Mesenchymal stem cell (in vitro differentiated cells and primary cell): ENCODE results near the gene NDUFA12.
"Not testable (repeated sequence)": the region's sequence is repeated elsewhere in the genome, so short reads cannot be mapped to it uniquely, and the experiment has no call there.

ENCODE experiments used
- DNase-seq: peaks from one replicate; pipeline ENCODE4 v3.0.0-alpha.2; 2013
- H2AFZ ChIP-seq: one replicate; pipeline ENCODE4 v1.6.1; 2013; ENCODE audit warnings: low read depth, mild to moderate bottlenecking, control low read depth, inconsistent platforms, low read length, moderate library complexity
- H2AK5ac ChIP-seq: 2 replicates; pipeline ENCODE4 v1.6.1; 2013; ENCODE audit warnings: low read length, moderate library complexity, mild to moderate bottlenecking, inconsistent platforms; ENCODE audit not compliant: severe bottlenecking
- H2BK120ac ChIP-seq: one replicate; pipeline ENCODE4 v1.6.1; 2013; ENCODE audit warnings: low read depth, mild to moderate bottlenecking, inconsistent platforms, low read length, moderate library complexity
- H2BK12ac ChIP-seq, 2 experiments: one replicate each; pipeline ENCODE4 v1.6.1; 2013; ENCODE audit warnings: inconsistent platforms in 2 of 2, low read length in 2 of 2, mild to moderate bottlenecking in 2 of 2, moderate library complexity in 2 of 2, control low read depth in 1 of 2
- H2BK15ac ChIP-seq: one replicate; pipeline ENCODE4 v1.6.1; 2013; ENCODE audit warnings: mild to moderate bottlenecking, low read depth, inconsistent platforms; ENCODE audit not compliant: poor library complexity, severe bottlenecking
- H2BK5ac ChIP-seq: 2 replicates; pipeline ENCODE4 v1.6.1; 2013; ENCODE audit warnings: low read depth, mild to moderate bottlenecking, low read length, control low read depth, inconsistent platforms; ENCODE audit not compliant: poor library complexity, severe bottlenecking
- H3K14ac ChIP-seq, 2 experiments: one replicate each; pipeline ENCODE4 v1.6.1; 2013; ENCODE audit warnings: inconsistent platforms in 2 of 2, low read length in 2 of 2, control low read depth in 1 of 2, mild to moderate bottlenecking in 1 of 2, moderate library complexity in 1 of 2
- H3K18ac ChIP-seq, 2 experiments: one replicate each; pipeline ENCODE4 v1.6.1; 2013; ENCODE audit warnings: inconsistent platforms in 2 of 2, low read length in 2 of 2, control low read depth in 1 of 2, low read depth in 1 of 2, mild to moderate bottlenecking in 1 of 2
- H3K23ac ChIP-seq, 2 experiments: one replicate each; pipeline ENCODE4 v1.6.1; 2013; ENCODE audit warnings: inconsistent platforms in 2 of 2, low read length in 2 of 2, mild to moderate bottlenecking in 2 of 2, moderate library complexity in 2 of 2, control low read depth in 1 of 2
- H3K27ac ChIP-seq: 2 replicates; pipeline ENCODE4 v1.5.1; 2013; ENCODE audit warnings: mild to moderate bottlenecking, moderate library complexity, low read length, control low read depth, inconsistent platforms; ENCODE audit not compliant: poor library complexity, severe bottlenecking
- H3K27me3 ChIP-seq, 2 experiments: 2 replicates each; pipeline versions ENCODE4 v1.6.1 to v1.7.0; 2013; ENCODE audit warnings: low read length in 2 of 2, mild to moderate bottlenecking in 2 of 2, moderate library complexity in 2 of 2, control low read depth in 1 of 2, inconsistent platforms in 1 of 2; ENCODE audit not compliant: control insufficient read depth in 1 of 2, insufficient read depth in 1 of 2
- H3K36me3 ChIP-seq, 2 experiments: 2 replicates each; pipeline versions ENCODE4 v1.6.1 to v1.7.0; 2013; ENCODE audit warnings: low read length in 2 of 2, control low read depth in 1 of 2, inconsistent platforms in 1 of 2, low read depth in 1 of 2, mild to moderate bottlenecking in 1 of 2; ENCODE audit not compliant: insufficient read depth in 2 of 2, control insufficient read depth in 1 of 2
- H3K4ac ChIP-seq, 2 experiments: one replicate each; pipeline ENCODE4 v1.6.1; 2013; ENCODE audit warnings: inconsistent platforms in 2 of 2, low read length in 2 of 2, mild to moderate bottlenecking in 2 of 2, moderate library complexity in 2 of 2, control low read depth in 1 of 2, low read depth in 1 of 2
- H3K4me1 ChIP-seq: 2 replicates; pipeline ENCODE4 v1.6.1; 2013; ENCODE audit warnings: low read depth, low read length, control low read depth; ENCODE audit not compliant: control insufficient read depth, insufficient read depth
- H3K4me2 ChIP-seq: 2 replicates; pipeline ENCODE4 v1.6.1; 2013; ENCODE audit warnings: low read length, mild to moderate bottlenecking, inconsistent platforms; ENCODE audit not compliant: poor library complexity, severe bottlenecking
- H3K4me3 ChIP-seq, 2 experiments: 2 replicates each; pipeline versions ENCODE4 v1.5.1 to v1.7.0; 2013; ENCODE audit warnings: low read length in 2 of 2, mild to moderate bottlenecking in 2 of 2, control low read depth in 1 of 2, low read depth in 1 of 2; ENCODE audit not compliant: insufficient read depth in 1 of 2
- H3K79me1 ChIP-seq: replicated peaks from 2 replicates; pipeline ENCODE4 v1.6.1; 2013; ENCODE audit warnings: mild to moderate bottlenecking, control low read depth, low read length, inconsistent platforms; ENCODE audit not compliant: poor library complexity, severe bottlenecking
- H3K9ac ChIP-seq: 2 replicates; pipeline ENCODE4 v1.7.0; 2013; ENCODE audit warnings: mild to moderate bottlenecking, low read length, moderate library complexity
- H3K9me3 ChIP-seq: 2 replicates; pipeline ENCODE4 v1.7.0; 2013; ENCODE audit warnings: mild to moderate bottlenecking, low read length; ENCODE audit not compliant: control insufficient read depth
- H4K8ac ChIP-seq: one replicate; pipeline ENCODE4 v1.6.1; 2013; ENCODE audit warnings: inconsistent platforms, mild to moderate bottlenecking, low read length, moderate library complexity
- H4K91ac ChIP-seq: one replicate; pipeline ENCODE4 v1.6.1; 2013; ENCODE audit warnings: mild to moderate bottlenecking, low read length, inconsistent platforms
- WGBS: methylation state at CpG from one replicate; pipeline ENCODE4 v1.1.7; 2013; ENCODE audit warnings: mixed read lengths; 5-methylcytosine and 5-hydroxymethylcytosine counted together

The NDUFA12 gene

DNA sequence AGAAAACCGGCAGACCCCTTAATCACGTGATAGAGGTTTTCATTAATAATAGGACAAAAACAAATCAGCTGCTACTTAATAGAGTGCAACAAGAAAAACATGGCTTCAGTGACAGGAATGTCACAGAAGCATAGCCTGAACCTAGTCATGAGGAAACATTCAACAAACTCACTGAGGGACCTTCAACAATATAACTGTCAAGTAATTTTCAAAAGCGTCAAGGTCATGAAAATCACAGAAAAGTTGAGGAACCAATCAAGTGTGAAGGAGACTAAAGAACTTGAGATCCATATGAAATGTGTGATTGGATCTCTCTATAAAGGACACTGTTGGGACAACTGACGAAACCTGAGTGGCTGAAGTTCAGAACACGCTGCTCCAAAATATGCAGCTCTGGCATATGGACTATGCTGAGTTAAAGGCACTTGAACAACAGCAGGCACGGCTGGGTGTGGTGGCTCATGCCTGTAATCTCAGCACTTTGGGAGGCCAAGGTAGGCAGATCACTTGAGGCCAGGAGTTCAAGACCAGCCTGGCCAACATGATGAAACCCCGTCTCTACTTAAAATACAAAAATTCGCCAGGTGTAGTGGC is 16.3 kb downstream of the NDUFA12 start:
- H3K4me2 ChIP-seq: no peak overlapping the region
- no peak overlapping the region for H3K18ac ChIP-seq
- peak overlapping the region; percentile 61 for H4K91ac ChIP-seq
- H2BK12ac ChIP-seq: peak overlapping the region in 1 of 2 experiments; percentile 66
- peaks cover 0 to 16% of the 10 kb centered on the region in 2 experiments for H3K36me3 ChIP-seq
- no peaks in the 10 kb centered on the region for H3K9me3 ChIP-seq
- peaks cover 19% of the 10 kb centered on the region for H3K79me1 ChIP-seq
- no peak overlapping the region for H2BK120ac ChIP-seq
- WGBS: 95% methylated on average over 6 of the region's 8 CpGs
- no peak for DNase-seq
- no peak overlapping the region for H2AFZ ChIP-seq
- no peak overlapping the region for H3K23ac ChIP-seq
- H2AK5ac ChIP-seq: peak overlapping the region; percentile 83
- H3K4me3 ChIP-seq: no peak overlapping the region
- H3K14ac ChIP-seq: no peak overlapping the region
- peaks cover 10% of the 10 kb centered on the region for H3K4me1 ChIP-seq
- no peak overlapping the region for H3K9ac ChIP-seq
- no peak overlapping the region for H2BK5ac ChIP-seq
- no peak overlapping the region for H3K4ac ChIP-seq
- H2BK15ac ChIP-seq: no peak overlapping the region
- H4K8ac ChIP-seq: no peak overlapping the region
- no peaks in the 10 kb centered on the region for H3K27me3 ChIP-seq
- H3K27ac ChIP-seq: no peak overlapping the region

DNA sequence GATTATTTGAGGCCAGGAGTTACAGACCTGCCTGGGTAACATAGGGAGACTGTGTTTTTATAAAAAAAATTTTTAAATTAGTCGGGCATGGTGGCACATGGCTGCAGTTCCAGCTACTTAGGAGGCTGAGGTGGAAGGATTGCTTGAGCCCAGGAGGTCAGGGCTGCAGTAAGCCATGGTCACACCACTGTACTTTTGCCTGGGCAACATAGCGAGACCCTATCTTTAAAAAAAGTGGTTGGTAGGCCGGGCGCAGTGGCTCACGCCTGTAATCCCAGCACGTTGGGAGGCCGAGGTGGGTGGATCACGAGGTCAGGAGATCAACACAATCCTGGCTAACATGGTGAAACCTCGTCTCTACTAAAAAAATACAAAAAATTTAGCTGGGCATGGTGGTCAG is 18.4 kb downstream of the NDUFA12 start:
- H2AFZ ChIP-seq, H3K4me3 ChIP-seq, H4K8ac ChIP-seq, H3K27me3 ChIP-seq, H4K91ac ChIP-seq, H2BK5ac ChIP-seq, H2AK5ac ChIP-seq, H2BK12ac ChIP-seq, H2BK15ac ChIP-seq, H3K4ac ChIP-seq, H2BK120ac ChIP-seq, H3K14ac ChIP-seq, H3K4me2 ChIP-seq, H3K9me3 ChIP-seq, H3K23ac ChIP-seq, H3K9ac ChIP-seq, DNase-seq: not testable (repeated sequence)
- peaks cover 12% of the 10 kb centered on the region for H3K4me1 ChIP-seq
- H3K79me1 ChIP-seq: peaks cover 12% of the 10 kb centered on the region
- peaks cover 0 to 11% of the 10 kb centered on the region in 2 experiments for H3K36me3 ChIP-seq
- peak overlapping the region; percentile 52 for H3K27ac ChIP-seq
- H3K18ac ChIP-seq: peak overlapping the region in 1 of 2 experiments; percentile 18
- WGBS: 83% methylated on average over 9 of the region's 9 CpGs

DNA sequence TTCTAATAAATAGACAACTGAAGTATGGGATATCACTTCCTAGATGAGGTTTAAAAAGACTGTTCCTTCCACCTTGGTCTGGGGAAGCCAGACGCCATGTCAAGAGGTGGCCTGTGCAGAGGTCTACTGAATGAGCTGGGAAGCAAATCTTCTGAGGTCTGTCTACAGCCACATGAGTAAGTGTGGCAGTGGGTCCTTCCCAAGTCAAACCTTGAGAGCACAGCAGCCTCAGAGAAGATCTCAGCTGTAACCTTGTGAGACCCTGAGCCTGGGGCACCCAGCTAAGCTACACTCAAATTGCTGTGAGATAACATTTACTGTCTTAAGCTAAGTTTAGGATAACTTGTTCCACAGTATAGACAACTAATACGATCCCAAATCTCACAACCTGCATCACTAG is 20.2 kb downstream of the NDUFA12 start:
- H3K9ac ChIP-seq: no peak overlapping the region
- H3K23ac ChIP-seq: no peak overlapping the region
- no peaks in the 10 kb centered on the region for H3K9me3 ChIP-seq
- no peak overlapping the region for H3K14ac ChIP-seq
- 64% methylated on average over 2 of the region's 2 CpGs for WGBS
- peak overlapping the region in 1 of 2 experiments; percentile 90 for H3K4ac ChIP-seq
- H3K18ac ChIP-seq: peak overlapping the region; percentile 69 to 95
- no peak for DNase-seq
- H4K91ac ChIP-seq: peak overlapping the region; percentile 80
- H2AFZ ChIP-seq: no peak overlapping the region
- peak overlapping the region; percentile 96 for H2BK5ac ChIP-seq
- peak overlapping the region; percentile 98 for H3K27ac ChIP-seq
- no peak overlapping the region for H2BK15ac ChIP-seq
- H2BK12ac ChIP-seq: peak overlapping the region; percentile 69 to 89
- H2BK120ac ChIP-seq: peak overlapping the region; percentile 82
- H3K4me1 ChIP-seq: peaks cover 12% of the 10 kb centered on the region
- peak overlapping the region; percentile 100 for H2AK5ac ChIP-seq
- H4K8ac ChIP-seq: peak overlapping the region; percentile 98
- H3K4me3 ChIP-seq: no peak overlapping the region
- peaks cover 0 to 8% of the 10 kb centered on the region in 2 experiments for H3K36me3 ChIP-seq
- peaks cover 9% of the 10 kb centered on the region for H3K79me1 ChIP-seq
- H3K27me3 ChIP-seq: no peaks in the 10 kb centered on the region
- no peak overlapping the region for H3K4me2 ChIP-seq

DNA sequence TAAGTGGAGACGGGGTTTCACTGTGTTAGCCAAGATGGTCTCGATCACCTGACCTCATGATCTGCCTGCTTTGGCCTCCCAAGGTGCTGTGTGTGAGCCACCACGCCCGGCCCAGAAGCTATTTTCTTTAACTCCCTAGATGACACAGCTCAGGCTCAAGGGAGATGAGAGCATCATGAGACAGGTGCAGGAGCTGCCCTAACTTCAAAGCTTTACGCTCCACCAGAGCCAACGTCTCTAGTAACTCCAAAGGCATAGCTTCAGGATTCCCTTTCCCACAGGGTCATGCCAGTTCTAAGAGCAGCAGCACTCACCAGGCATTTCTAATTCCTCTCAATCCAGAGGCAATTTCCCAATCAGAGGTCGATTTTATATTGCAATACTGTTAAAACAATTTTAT is 21.0 kb downstream of the NDUFA12 start:
- Histone ChIP-seq H3K79me1 (peaks cover 13% of the 10 kb centered on the region), H3K4me2 (no peak overlapping the region), H4K91ac (no peak overlapping the region), H3K4ac (no peak overlapping the region), H3K18ac (peak overlapping the region in 1 of 2 experiments; percentile 66), H3K36me3 (peaks cover 0 to 8% of the 10 kb centered on the region in 2 experiments), H3K23ac (no peak overlapping the region), H3K4me3 (no peak overlapping the region), H3K4me1 (peaks cover 12% of the 10 kb centered on the region), H2BK15ac (no peak overlapping the region), H2AK5ac (peak overlapping the region; percentile 97), H2BK12ac (peak overlapping the region in 1 of 2 experiments; percentile 77), H2BK5ac (no peak overlapping the region), H2BK120ac (no peak overlapping the region), H3K9me3 (no peaks in the 10 kb centered on the region), H3K27ac (peak overlapping the region; percentile 98), H3K9ac (no peak overlapping the region), H3K27me3 (no peaks in the 10 kb centered on the region), H4K8ac (no peak overlapping the region), H2AFZ (no peak overlapping the region), H3K14ac (peak overlapping the region in 1 of 2 experiments; percentile 84)
- WGBS: 84% methylated on average over 6 of the region's 7 CpGs
- peak; percentile 18 for DNase-seq
